H1 (cell line): ENCODE data around the gene FBN2. TPM values are rescaled to one million over a fixed set of nuclear protein-coding genes. Genes with fewer than 3 reads are reported as not detected.

Source experiments
- CTCF ChIA-PET: fragments of 300-600 bp; sonication (Branson Sonifier 250); formaldehyde crosslinking; loops from one replicate; lab custom pipeline; 2021; ENCODE audit not compliant: partially characterized antibody; lab: Charles Lee
- POLR2A ChIA-PET: fragments of 300-600 bp; sonication (Branson Sonifier 250); formaldehyde crosslinking; loops from one replicate; lab custom pipeline; 2021; ENCODE audit warnings: inconsistent platforms; ENCODE audit not compliant: partially characterized antibody; lab: Charles Lee
- DNase-seq, 2 experiments: peaks; one replicate each; pipeline versions ENCODE4 v3.0.0 to v3.0.0-alpha.2; 2010 to 2022; ENCODE audit warnings: low spot score in 2 of 2, low read depth in 1 of 2, mixed read lengths in 1 of 2
- FAIRE-seq: peaks from 2 replicates; lab custom pipeline; 2011; peaks lifted over from hg19 to GRCh38; lab: Jason Lieb, UNC
- H2AFZ ChIP-seq: 2 replicates; pipeline ENCODE4 v1.8.1; 2012; ENCODE audit warnings: low read length, inconsistent platforms
- H2AK5ac ChIP-seq: 2 replicates; pipeline ENCODE4 v1.6.1; 2013; ENCODE audit warnings: low read depth, low read length
- H2BK120ac ChIP-seq: replicated peaks from 2 replicates; pipeline ENCODE3; 2013; ENCODE audit warnings: low read depth, low read length, inconsistent platforms
- H2BK12ac ChIP-seq: 2 replicates; pipeline ENCODE4 v1.6.1; 2013; ENCODE audit warnings: low read depth, low read length
- H2BK15ac ChIP-seq: 2 replicates; pipeline ENCODE4 v1.6.1; 2013; ENCODE audit warnings: low read length
- H2BK20ac ChIP-seq: 2 replicates; pipeline ENCODE4 v1.6.1; 2013; ENCODE audit warnings: low read length
- H2BK5ac ChIP-seq: 2 replicates; pipeline ENCODE4 v1.6.1; 2013; ENCODE audit warnings: low read depth, low read length
- H3K14ac ChIP-seq: 2 replicates; pipeline ENCODE4 v1.6.1; 2013; ENCODE audit warnings: inconsistent platforms; ENCODE audit not compliant: insufficient read length
- H3K18ac ChIP-seq: 2 replicates; pipeline ENCODE4 v1.6.1; 2013; ENCODE audit warnings: low read length; ENCODE audit errors: extremely low read depth
- H3K23ac ChIP-seq: 2 replicates; pipeline ENCODE4 v1.6.1; 2013; ENCODE audit warnings: inconsistent platforms; ENCODE audit not compliant: insufficient read length
- H3K23me2 ChIP-seq: 2 replicates; pipeline ENCODE4 v1.6.1; 2013; ENCODE audit warnings: low read depth, low read length
- H3K27ac ChIP-seq: 2 replicates; pipeline ENCODE4 v1.6.1; 2011; ENCODE audit warnings: low read depth, low read length, inconsistent platforms
- H3K27me3 ChIP-seq, 4 experiments: replicated peaks in 1 of 4; 1 replicate in 1 of 4; 2 replicates in 3 of 4; pipeline versions ENCODE4 v1.6.1 to v1.8.1; 2011 to 2013; ENCODE audit warnings: low read length in 3 of 4, mild to moderate bottlenecking in 3 of 4, inconsistent platforms in 2 of 4, mixed read lengths in 2 of 4, moderate library complexity in 1 of 4; ENCODE audit not compliant: control insufficient read depth in 3 of 4, insufficient read depth in 3 of 4; ENCODE audit errors: extremely low read depth in 1 of 4
- H3K36me3 ChIP-seq, 4 experiments: 2 replicates each; pipeline versions ENCODE4 v1.6.1 to v1.8.1; 2011 to 2013; ENCODE audit warnings: mild to moderate bottlenecking in 4 of 4, low read length in 3 of 4, moderate library complexity in 2 of 4, control low read depth in 1 of 4, inconsistent platforms in 1 of 4; ENCODE audit not compliant: insufficient read depth in 4 of 4, control insufficient read depth in 2 of 4
- H3K4ac ChIP-seq: replicated peaks from 2 replicates; pipeline ENCODE3; 2013; ENCODE audit warnings: low read length, low read depth, mixed read lengths, inconsistent platforms; ENCODE audit not compliant: insufficient read length
- H3K4me1 ChIP-seq, 4 experiments: replicated peaks in 1 of 4; 1 replicate in 1 of 4; 2 replicates in 3 of 4; pipeline versions ENCODE4 v1.6.1 to v1.8.1; 2011 to 2013; ENCODE audit warnings: low read length in 3 of 4, inconsistent platforms in 2 of 4, mixed read lengths in 1 of 4; ENCODE audit not compliant: insufficient read depth in 4 of 4, control insufficient read depth in 3 of 4
- H3K4me2 ChIP-seq, 2 experiments: 2 replicates each; pipeline versions ENCODE4 v1.6.1 to v1.8.1; 2011 to 2013; ENCODE audit warnings: low read depth in 2 of 2, low read length in 2 of 2, control low read depth in 1 of 2, inconsistent platforms in 1 of 2, mild to moderate bottlenecking in 1 of 2; ENCODE audit not compliant: insufficient read depth in 1 of 2
- H3K4me3 ChIP-seq, 4 experiments: fragments of 200-600, 300-600 bp in 1 of 4; sonication (generic), shearing (Covaris generic), sonication (Bioruptor Twin) in 1 of 4; 2 replicates each; pipeline versions ENCODE4 v1.5.1 to v1.8.1; 2011 to 2016; ENCODE audit warnings: low read length in 4 of 4, low read depth in 3 of 4, control low read depth in 2 of 4, inconsistent platforms in 2 of 4, mild to moderate bottlenecking in 2 of 4, mixed read lengths in 1 of 4, moderate library complexity in 1 of 4; ENCODE audit not compliant: insufficient read depth in 2 of 4; ENCODE audit errors: extremely low read depth in 1 of 4
- H3K56ac ChIP-seq: replicated peaks from 2 replicates; pipeline ENCODE3; 2013; ENCODE audit warnings: low read depth, mild to moderate bottlenecking, mixed read lengths, low read length, inconsistent platforms; ENCODE audit not compliant: insufficient read length
- H3K79me1 ChIP-seq: 2 replicates; pipeline ENCODE4 v1.6.1; 2013; ENCODE audit warnings: low read depth, low read length, control low read depth
- H3K79me2 ChIP-seq, 2 experiments: 2 replicates each; pipeline versions ENCODE4 v1.6.1 to v1.8.1; 2012 to 2013; ENCODE audit warnings: low read length in 2 of 2, mild to moderate bottlenecking in 2 of 2, inconsistent platforms in 1 of 2; ENCODE audit not compliant: insufficient read depth in 2 of 2, control insufficient read depth in 1 of 2
- H3K9ac ChIP-seq, 4 experiments: replicated peaks in 1 of 4; 1 replicate in 1 of 4; 2 replicates in 3 of 4; pipeline versions ENCODE4 v1.6.1 to v1.8.1; 2011 to 2013; ENCODE audit warnings: low read depth in 3 of 4, low read length in 3 of 4, control low read depth in 2 of 4, mild to moderate bottlenecking in 2 of 4, moderate library complexity in 2 of 4, inconsistent platforms in 1 of 4; ENCODE audit errors: extremely low read depth in 1 of 4
- H3K9me3 ChIP-seq, 2 experiments: 2 replicates each; pipeline versions ENCODE4 v1.6.1 to v1.8.1; 2012 to 2013; ENCODE audit warnings: mild to moderate bottlenecking in 2 of 2, moderate library complexity in 2 of 2, control low read depth in 1 of 2, inconsistent platforms in 1 of 2, low read depth in 1 of 2, low read length in 1 of 2, mixed read lengths in 1 of 2; ENCODE audit not compliant: insufficient read depth in 2 of 2
- H4K20me1 ChIP-seq, 2 experiments: replicated peaks in 1 of 2; 2 replicates each; pipeline versions ENCODE3 to v1.8.1; 2011 to 2013; ENCODE audit warnings: inconsistent platforms in 2 of 2, low read length in 2 of 2, mild to moderate bottlenecking in 1 of 2; ENCODE audit not compliant: insufficient read depth in 2 of 2, control insufficient read depth in 1 of 2
- H4K5ac ChIP-seq: 2 replicates; pipeline ENCODE4 v1.6.1; 2013; ENCODE audit warnings: low read length, low read depth, mixed read lengths, inconsistent platforms; ENCODE audit not compliant: insufficient read length
- H4K8ac ChIP-seq: 2 replicates; pipeline ENCODE4 v1.8.0; 2013; ENCODE audit warnings: mild to moderate bottlenecking, moderate library complexity, low read length, inconsistent platforms; ENCODE audit not compliant: insufficient read depth; ENCODE audit errors: extremely low read depth
- H4K91ac ChIP-seq: replicated peaks from 2 replicates; pipeline ENCODE3; 2013; ENCODE audit warnings: low read length, mixed read lengths, inconsistent platforms; ENCODE audit not compliant: insufficient read length
- ATF3 ChIP-seq: IDR thresholded peaks from 2 replicates; pipeline ENCODE4 v1.6.1; 2011; ENCODE audit warnings: low read depth, mild to moderate bottlenecking, low read length; ENCODE audit not compliant: insufficient read depth
- CHD1 ChIP-seq: IDR thresholded peaks from 2 replicates; pipeline ENCODE4 v1.6.1; 2012; ENCODE audit warnings: low read depth, low read length, improper control_type of control experiment
- CHD2 ChIP-seq: IDR thresholded peaks from 2 replicates; pipeline ENCODE4 v1.6.1; 2012; ENCODE audit warnings: low read length, improper control_type of control experiment
- E2F6 ChIP-seq: IDR thresholded peaks from 2 replicates; pipeline ENCODE4 v1.6.1; 2012; ENCODE audit warnings: inconsistent platforms
- FOSL1 ChIP-seq: IDR thresholded peaks from 2 replicates; pipeline ENCODE4 v1.6.1; 2011; ENCODE audit warnings: mild to moderate bottlenecking, low read depth, low read length, moderate library complexity; ENCODE audit not compliant: insufficient read depth
- KDM1A ChIP-seq: fragments of 200-600, 300-600 bp; sonication (generic); IDR thresholded peaks from 2 replicates; pipeline ENCODE4 v1.7.1; 2016; ENCODE audit warnings: mild to moderate bottlenecking, low read length, borderline replicate concordance
- NANOG ChIP-seq: IDR thresholded peaks from 2 replicates; pipeline ENCODE4 v1.6.1; 2011; ENCODE audit warnings: low read length, low read depth, mild to moderate bottlenecking, inconsistent platforms; ENCODE audit not compliant: insufficient read depth, poor library complexity, severe bottlenecking
- RFX5 ChIP-seq: IDR thresholded peaks from 2 replicates; pipeline ENCODE4 v1.6.1; 2011; ENCODE audit warnings: low read depth, low read length, improper control_type of control experiment, borderline replicate concordance
- SAP30 ChIP-seq: fragments of 300-600 bp; sonication (generic); IDR thresholded peaks from 2 replicates; pipeline ENCODE4 v1.7.1; 2012; ENCODE audit warnings: low read length, moderate library complexity, mild to moderate bottlenecking, inconsistent platforms; ENCODE audit not compliant: insufficient read depth, insufficient replicate concordance
- SIRT6 ChIP-seq: IDR thresholded peaks from one replicate; pipeline ENCODE4 v1.7.1; 2012; ENCODE audit warnings: low read length, inconsistent platforms
- TAF7 ChIP-seq: optimal IDR thresholded peaks from 2 replicates; pipeline ENCODE3; 2011; ENCODE audit warnings: low read depth, mild to moderate bottlenecking, inconsistent platforms, low read length, moderate library complexity, borderline replicate concordance
- WGBS, 2 experiments: shearing (Covaris generic) in 1 of 2; methylation state at CpG; one replicate each; pipeline versions ENCODE4 v1.1.6 to v1.1.7; 2013 to 2015; ENCODE audit warnings: low lambda C conversion rate in 2 of 2, mixed read lengths in 2 of 2, inconsistent platforms in 1 of 2, low coverage in 1 of 2, missing lambda C conversion rate in 1 of 2; ENCODE audit not compliant: insufficient replicate concordance in 2 of 2, insufficient coverage in 1 of 2, insufficient read length in 1 of 2; ENCODE audit errors: extremely low coverage in 1 of 2, missing lambda C conversion rate in 1 of 2; 5-methylcytosine and 5-hydroxymethylcytosine counted together
- polyA plus RNA-seq, 7 experiments: library from polyadenylated mRNA; depleted of rRNA in 3 of 7; stranded (reverse) in 5 of 7; unstranded in 2 of 7; fragments of >200 nt in 5 of 7; fragments of 200-250 nt in 2 of 7; gene quantifications; 1 replicate in 5 of 7; 2 replicates in 1 of 7; 4 replicates in 1 of 7; pipeline versions ENCODE4 v1.2.1 to v1.2.3, GENCODE V29; 2011 to 2013; ENCODE audit warnings: missing spikeins in 2 of 7, mixed read lengths in 2 of 7
- total RNA-seq: library from RNA; stranded (reverse); fragmentation: NEBNext Ultra II Directional; extraction: Animal tissue kit (Norgen Biotek cat#: 25700); gene quantifications from 2 replicates; pipeline ENCODE4 v1.2.1, GENCODE V29; 2021

The FBN2 gene
- total and polyA plus RNA-seq, 2 of the 8 experiments (the other 6 are each of a cell fraction or from before 2014, with no cell fraction given): 14.1 to 16.3 TPM

- H3K27me3 ChIP-seq: no peaks in the 10 kb centered on the region
- H2BK12ac ChIP-seq: no peak overlapping the region
- H3K9me3 ChIP-seq: no peaks in the 10 kb centered on the region
- no peak overlapping the region for H3K23ac ChIP-seq
- H3K79me1 ChIP-seq: no peaks in the 10 kb centered on the region
- peaks cover 0 to 4% (median 0%) of the 10 kb centered on the region in 4 experiments; a peak in 2 of 7 replicates for H3K4me1 ChIP-seq
- H3K36me3 ChIP-seq: no peaks in the 10 kb centered on the region
- DNase-seq (no peak), FAIRE-seq (peak; percentile 48)
- H3K23me2 ChIP-seq: no peaks in the 10 kb centered on the region
- H2AK5ac ChIP-seq: no peak overlapping the region
- no peaks in the 10 kb centered on the region for H4K20me1 ChIP-seq
- H3K9ac ChIP-seq: no peak overlapping the region
- H2BK20ac ChIP-seq: no peak overlapping the region
- H3K4me2 ChIP-seq: no peak overlapping the region
- H3K4ac ChIP-seq: no peak overlapping the region
- WGBS, 2 experiments: 86% methylated on average over 5 of the region's 5 CpGs; no CpG with 5 or more reads in 1 of the 2 experiments
- ChIA-PET CTCF (interaction anchor here (1.1 to 3.0 kb wide), 2 partner anchors 14 to 31 kb away, joined by 3 to 14 read pairs; no protein-coding TSS in a partner anchor), POLR2A (no interaction called here)
- H3K14ac ChIP-seq: no peak overlapping the region
- no peak overlapping the region for H4K8ac ChIP-seq
- no peak overlapping the region for H2AFZ ChIP-seq
- no peaks in the 10 kb centered on the region for H3K79me2 ChIP-seq
- no peak overlapping the region for H3K18ac ChIP-seq
- H4K91ac ChIP-seq: no peak overlapping the region
- H4K5ac ChIP-seq: no peak overlapping the region
- no peak overlapping the region for H2BK15ac ChIP-seq
- no peak overlapping the region for H3K4me3 ChIP-seq
- H2BK5ac ChIP-seq: no peak overlapping the region
- no peak overlapping the region for H2BK120ac ChIP-seq
- no peak overlapping the region for H3K27ac ChIP-seq
- H3K56ac ChIP-seq: no peak overlapping the region
- no peak for TF ChIP-seq KDM1A
- no peak for TF ChIP-seq CHD2
- TF ChIP-seq TAF7: no peak
- no peak for TF ChIP-seq SAP30
- no peak for TF ChIP-seq SIRT6
- no peak for TF ChIP-seq NANOG
- no peak for TF ChIP-seq RFX5
- TF ChIP-seq E2F6: no peak
- no peak for TF ChIP-seq ATF3
- no peak for TF ChIP-seq FOSL1
- TF ChIP-seq CHD1: no peak
These were observed 111.9 kb downstream of the FBN2 start for GRCh38 chr5:128426090-128426534.
